Measurements from ENCODE around the gene SPAG17.

GRCh38 chr1:118116909-118117308 is 68.1 kb downstream of the SPAG17 start:
- TF ChIP-seq CTCF (conservative IDR thresholded peaks at IDR 0.05; ENCODE audit: low read length) (no peak), EZH2phosphoT487 (IDR thresholded peaks at IDR 0.05; ENCODE audit: borderline replicate concordance, low read depth, low read length) (no peak)

Measured in OCI-LY7 (cell line).